ENCODE data around the gene MICAL2.

- TF ChIP-seq, protein P1, sequence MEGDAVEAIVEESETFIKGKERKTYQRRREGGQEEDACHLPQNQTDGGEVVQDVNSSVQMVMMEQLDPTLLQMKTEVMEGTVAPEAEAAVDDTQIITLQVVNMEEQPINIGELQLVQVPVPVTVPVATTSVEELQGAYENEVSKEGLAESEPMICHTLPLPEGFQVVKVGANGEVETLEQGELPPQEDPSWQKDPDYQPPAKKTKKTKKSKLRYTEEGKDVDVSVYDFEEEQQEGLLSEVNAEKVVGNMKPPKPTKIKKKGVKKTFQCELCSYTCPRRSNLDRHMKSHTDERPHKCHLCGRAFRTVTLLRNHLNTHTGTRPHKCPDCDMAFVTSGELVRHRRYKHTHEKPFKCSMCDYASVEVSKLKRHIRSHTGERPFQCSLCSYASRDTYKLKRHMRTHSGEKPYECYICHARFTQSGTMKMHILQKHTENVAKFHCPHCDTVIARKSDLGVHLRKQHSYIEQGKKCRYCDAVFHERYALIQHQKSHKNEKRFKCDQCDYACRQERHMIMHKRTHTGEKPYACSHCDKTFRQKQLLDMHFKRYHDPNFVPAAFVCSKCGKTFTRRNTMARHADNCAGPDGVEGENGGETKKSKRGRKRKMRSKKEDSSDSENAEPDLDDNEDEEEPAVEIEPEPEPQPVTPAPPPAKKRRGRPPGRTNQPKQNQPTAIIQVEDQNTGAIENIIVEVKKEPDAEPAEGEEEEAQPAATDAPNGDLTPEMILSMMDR (IDR thresholded peaks at IDR 0.05): no peak
- TF ChIP-seq POLR2A (IDR thresholded peaks at IDR 0.05): no peak
These were observed 27.7 kb downstream of the MICAL2 start for GRCh38 chr11:12137938-12138731.
